Uterine smooth muscle cell (primary cell): ENCODE measurements around the gene LIPT2. TPM values are rescaled to one million over a fixed set of nuclear protein-coding genes. Genes with fewer than 3 reads are reported as not detected.

ENCODE experiments used
- total RNA-seq: library from RNA; depleted of rRNA; stranded (reverse); fragments of >200 nt; gene quantifications from 2 replicates; pipeline ENCODE4 v1.2.3, GENCODE V29; 2014

LIPT2 gene
- total RNA-seq: 3.0 and 4.8 TPM in 2 replicates

DNA sequence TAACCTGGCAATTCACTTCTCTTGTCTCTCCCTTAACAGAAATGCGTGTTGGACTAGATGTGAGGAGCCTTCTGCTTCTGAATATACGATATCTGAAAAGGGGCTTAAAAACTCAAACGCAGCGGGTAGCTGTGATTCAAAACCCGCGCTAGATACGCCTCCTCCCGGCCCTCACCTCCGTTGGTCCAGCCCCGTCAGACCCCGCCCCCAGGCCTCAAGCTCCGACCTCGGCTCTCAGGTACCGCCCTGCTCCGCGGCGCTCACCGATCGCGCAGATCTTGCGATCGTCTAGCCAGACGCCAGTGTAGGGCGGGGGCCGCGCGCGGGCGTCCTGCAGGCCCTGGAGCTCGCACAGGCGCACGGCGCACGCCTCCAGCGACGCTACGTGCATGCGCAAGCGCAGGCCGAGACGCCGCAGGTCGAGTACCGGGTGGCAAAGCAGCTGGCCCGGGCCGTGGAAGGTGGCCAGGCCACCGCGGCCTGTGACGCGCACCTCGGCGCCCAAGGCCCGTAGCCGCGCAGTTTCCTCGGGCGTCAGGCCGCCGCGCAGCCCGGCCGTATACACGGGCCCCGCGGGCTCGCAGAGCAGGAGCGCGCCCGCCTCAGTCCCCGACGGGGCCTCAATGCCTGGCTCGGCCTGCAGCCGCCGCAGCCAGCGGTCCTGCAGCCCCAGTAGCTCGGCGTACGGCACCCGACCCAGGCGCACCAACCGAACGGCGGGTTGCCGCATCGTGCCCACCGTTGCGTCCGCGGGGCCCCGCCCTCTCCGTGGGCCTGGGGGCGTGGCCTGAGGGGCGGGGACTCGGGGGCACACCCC, at the start of gene LIPT2:
LIPT2 (minus strand) TSS at position 751 of the 817 bp plus-strand sequence; CDS start at position 730, 21 bp downstream.

DNA sequence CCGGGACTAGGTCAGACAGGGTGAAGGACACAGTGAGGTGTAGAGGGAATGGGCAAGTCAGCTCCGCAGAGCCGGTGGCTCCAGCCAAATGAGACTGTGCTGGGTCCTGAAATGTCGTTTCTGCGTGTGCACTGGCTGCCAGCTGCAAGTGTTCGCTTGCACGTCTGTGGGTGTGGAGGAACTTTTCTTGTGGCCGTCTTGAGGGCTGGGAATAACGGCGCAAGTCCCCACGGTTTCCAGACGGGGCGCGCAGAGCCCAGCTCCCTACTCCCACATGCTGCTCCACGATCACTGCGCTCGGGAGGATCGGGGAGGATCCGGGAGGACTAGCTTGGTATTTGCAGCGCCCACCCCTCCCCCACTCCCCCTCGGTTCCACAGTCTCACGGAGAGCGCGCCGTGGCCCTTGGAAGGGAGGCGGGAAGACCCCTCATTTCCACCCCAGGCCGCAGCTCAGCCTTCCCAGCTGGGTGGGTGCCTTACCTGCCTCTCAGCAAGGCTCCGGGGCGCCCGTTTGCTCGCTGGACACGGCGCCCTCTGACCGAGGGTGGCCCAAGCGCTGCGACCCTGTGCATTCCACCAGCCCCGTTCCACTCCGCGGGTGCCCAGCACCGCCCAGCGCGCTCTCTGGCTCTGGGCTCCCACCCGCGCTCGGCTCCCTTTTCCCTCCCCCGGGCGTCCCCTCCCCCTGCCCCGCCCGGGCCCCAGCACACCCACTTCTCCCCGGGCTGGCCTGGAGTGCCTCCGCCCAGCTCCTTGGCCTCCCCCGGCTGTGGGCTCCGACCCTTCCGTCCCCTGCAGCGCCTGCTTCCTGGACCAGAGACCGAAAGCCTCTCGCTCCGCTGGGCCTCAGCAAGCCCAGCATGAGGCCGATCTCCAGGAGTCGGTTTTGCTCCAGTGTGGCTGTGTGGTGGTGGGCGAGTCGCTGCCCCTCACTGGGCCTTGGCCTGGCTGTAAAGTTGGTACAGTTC, 26.3 kb downstream of the LIPT2 start, which contains the start of gene KCNE3:
KCNE3 (minus strand) TSS at position 634 of the 970 bp plus-strand sequence. CDS start 9,986 bp downstream, outside the sequence.

Other genes with a start within 250 kb of the LIPT2 start
- gene P4HA3, start 182.1 kb downstream of the LIPT2 start, total RNA-seq: 6.0 and 21.9 TPM in 2 replicates
- 2.2 and 7.5 TPM in 2 replicates for gene PGM2L1, start 95.3 kb downstream of the LIPT2 start, total RNA-seq
- gene KCNE3, start 26.2 kb downstream of the LIPT2 start, total RNA-seq: 0.22 and 5.2 TPM in 2 replicates
- 12.2 and 22.9 TPM in 2 replicates for gene POLD3, start 98.9 kb upstream of the LIPT2 start, total RNA-seq
- not detected in 2 replicates for gene CHRDL2, start 237.7 kb upstream of the LIPT2 start, total RNA-seq